COLO668 (cell line): Measurements from ENCODE around the gene BICDL2.

Source experiments
- DNase-seq: peaks from one replicate; lab custom pipeline; 2025; ENCODE audit not compliant: unreplicated experiment; lab: John Stamatoyannopoulos, UW

BICDL2 gene

DNA sequence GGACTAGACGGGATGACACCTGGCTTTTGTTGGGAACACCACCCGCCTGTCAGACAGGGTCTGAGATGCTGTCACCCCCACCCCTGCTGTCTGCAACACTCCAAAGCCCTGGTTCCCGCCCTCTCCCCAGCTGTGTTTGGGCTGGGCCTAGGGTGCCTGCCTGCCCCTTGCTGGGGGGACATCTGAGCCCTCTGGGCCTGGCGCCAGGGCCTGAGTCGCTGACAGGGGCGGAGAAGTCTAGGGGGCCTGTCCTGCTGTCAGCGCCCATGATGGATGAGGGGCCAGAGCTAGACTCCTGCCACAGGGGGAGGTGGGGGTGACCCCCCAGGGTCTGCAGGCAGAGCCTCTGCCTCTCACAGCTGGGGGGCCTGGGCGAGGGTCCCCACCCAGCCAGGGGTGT, 48.9 kb downstream of the BICDL2 start:
- DNase-seq: no peak

- DNase-seq: no peak
Observed at GRCh38 chr16:2987286-2987685, 49.5 kb downstream of the BICDL2 start.

- DNase-seq: peak; percentile 34
Observed at GRCh38 chr16:2986623-2987188, 50.0 kb downstream of the BICDL2 start.

DNA sequence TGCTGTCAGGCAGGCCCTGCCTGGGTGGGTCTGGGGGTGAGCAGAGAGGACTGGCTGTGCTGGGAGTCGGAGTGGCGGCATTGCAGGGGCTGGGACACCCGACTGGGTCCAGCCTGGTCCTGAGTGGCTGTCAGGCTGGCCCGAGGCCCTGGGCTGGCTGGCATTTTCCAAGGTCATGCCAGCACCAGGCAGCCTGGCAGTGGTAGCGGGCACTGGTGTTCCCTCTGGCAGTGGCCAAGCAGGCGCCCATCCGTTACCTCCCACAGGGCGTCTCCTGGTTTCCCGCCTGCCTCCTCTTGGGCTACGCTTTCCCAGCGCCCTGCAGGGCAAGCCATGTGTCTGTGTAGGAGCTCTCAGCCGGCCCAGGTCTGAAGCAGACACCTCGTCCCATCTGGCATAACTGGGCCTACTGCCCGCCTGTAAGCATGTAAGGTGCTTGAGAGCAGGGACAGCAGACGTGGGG, 50.8 kb downstream of the BICDL2 start:
- peak; percentile 18 for DNase-seq

DNA sequence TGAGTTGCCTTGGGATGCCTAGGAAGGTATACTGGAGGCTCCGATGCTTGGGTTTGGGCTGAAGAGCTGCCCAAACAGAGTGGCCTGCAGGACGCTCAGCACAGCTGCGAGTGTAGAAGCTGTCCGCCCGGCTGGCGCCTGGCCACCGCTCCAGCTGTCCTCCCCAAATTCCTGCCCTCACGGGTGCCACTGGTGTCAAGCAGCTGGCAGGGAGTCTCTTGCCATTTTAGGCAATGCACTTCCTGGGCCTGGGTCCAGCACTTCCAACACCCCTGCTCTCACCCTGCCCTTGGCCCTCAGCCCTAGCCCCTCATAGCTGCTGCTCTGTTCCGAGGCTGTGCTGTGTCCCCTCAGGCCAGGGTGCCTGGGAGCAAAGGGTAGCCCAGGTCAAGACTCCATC, 51.3 kb downstream of the BICDL2 start:
- DNase-seq: no peak

- DNase-seq: peak; percentile 86
Observed at GRCh38 chr16:2983706-2984136, 53.0 kb downstream of the BICDL2 start.

DNA sequence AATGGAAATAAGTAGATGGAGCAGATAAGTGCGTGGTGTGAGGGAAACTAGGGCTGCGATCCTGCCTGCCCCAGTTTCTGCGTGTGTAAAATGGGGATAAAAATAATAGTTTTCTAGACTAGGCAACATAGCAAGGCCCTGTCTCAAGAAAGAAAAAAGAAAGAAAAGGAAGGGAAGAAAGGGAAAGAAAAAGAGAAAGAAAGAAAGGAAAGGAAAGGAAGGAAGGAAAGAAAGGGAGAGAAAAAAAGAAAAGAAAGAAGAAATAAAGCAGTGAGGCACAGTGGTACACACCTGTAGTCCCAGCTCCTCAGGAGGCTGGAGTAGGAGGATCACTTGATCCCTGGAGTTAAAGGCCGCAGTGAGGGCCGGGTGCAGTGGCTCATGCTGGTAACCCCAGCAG, 54.3 kb downstream of the BICDL2 start:
- DNase-seq: no peak

GRCh38 chr16:2981899-2982250, 54.9 kb downstream of the BICDL2 start:
- DNase-seq: no peak

DNA sequence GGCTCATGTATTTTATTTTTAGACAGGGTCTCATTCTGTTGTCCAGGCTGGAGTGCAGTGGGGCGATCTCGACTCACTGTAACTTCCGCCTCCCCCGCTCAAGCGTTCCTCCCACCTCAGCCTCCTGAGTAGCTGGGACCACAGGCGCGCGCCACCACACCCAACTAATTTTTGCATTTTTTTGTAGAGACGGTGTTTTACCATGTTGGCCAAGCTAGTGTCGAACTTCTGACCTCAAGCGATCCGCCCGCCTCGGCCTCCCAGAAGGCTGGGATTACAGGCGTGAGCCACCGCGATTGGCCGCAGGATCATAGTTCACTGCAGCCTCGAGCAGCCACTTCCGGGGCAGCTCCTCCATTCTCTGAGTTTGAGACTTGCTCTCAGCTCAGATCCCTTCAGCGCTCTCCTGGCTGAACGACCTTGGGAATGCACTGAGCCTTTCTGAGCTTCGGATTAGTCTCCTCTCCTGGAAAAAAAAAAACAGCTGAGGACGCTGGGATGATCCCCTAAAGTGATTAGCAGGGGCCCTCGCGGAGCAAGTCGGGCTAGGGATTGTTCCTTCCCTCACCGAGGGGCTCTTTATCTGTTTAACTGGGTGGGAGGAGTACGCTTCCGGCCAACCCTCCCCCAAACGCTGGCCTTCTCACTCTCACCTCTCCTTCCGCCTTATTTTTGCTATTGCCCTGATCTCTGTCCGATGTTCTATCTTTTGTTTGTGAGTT, 55.4 kb downstream of the BICDL2 start:
- DNase-seq: no peak

DNA sequence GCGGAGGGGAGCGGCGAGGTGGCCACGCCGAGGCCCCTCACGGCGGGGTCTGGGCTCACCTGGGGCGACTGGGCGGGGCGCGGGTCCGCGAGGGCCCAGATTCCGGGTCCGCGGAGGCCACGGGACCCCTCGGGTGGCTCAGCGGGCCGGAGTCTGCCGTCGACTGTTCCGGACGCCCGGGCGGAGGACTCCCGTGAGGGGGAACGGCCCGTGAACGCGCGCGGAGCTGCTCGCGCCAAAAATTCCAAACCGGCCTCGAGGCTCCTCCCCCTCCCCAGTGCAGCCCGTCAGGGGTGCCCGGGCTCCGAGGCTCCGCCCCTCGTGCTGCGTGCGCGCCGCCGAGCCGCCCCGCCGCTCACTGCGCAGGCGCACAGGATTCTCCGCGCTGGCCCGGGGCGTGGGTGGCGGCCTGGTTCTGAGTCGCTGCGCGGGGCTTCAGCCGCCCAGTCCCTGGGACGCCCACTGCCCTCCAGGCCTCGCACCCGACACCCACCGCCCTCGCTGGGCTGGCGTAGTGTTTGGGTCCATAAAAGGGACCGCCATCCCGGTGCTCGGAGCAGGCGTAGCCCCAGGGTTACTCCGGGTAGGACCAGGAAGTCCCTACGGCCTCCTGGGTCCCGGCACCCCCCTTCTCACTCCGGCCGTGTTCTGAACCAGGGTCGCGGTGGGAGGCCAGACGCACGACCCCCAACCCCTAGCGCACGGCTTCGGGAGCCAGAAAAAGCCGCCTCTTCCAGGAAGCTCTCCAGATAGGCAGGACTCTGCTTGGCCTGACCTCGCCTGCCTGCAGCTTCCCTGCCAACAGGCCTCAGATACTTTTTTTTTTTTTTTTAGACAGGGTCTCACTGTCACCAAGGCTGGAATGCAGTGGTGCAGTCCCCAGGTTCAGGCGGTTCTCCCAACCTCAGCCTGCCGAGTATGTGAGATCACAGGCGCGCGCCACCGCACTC, 56.2 kb downstream of the BICDL2 start, which contains the start of gene PKMYT1:
Gene PKMYT1, minus strand, starts transcription at position 220 of the 950 bp plus-strand sequence. CDS start 789 bp downstream, outside the sequence.
- peak; percentile 94 for DNase-seq

GRCh38 chr16:2979669-2980226, 57.0 kb downstream of the BICDL2 start:
- peak; percentile 38 for DNase-seq
